PC-9 (cell line): ENCODE measurements around the gene DVL2. TPM values are rescaled to one million over a fixed set of nuclear protein-coding genes. Genes with fewer than 3 reads are reported as not detected.

Source experiments
- BruUV-seq: library from RNA; stranded (reverse); fragments of 400-500 nt; replicated peaks from 2 replicates; lab custom pipeline; 2021; lab: Mats Ljungman, UMichigan
- CTCF ChIA-PET: fragments of 300-600 bp; sonication (Branson Sonifier 250); formaldehyde crosslinking; loops from one replicate; lab custom pipeline; 2022; ENCODE audit warnings: antibody characterized with exemption; lab: Charles Lee
- POLR2A ChIA-PET: fragments of 300-600 bp; sonication (Branson Sonifier 250); formaldehyde crosslinking; loops from one replicate; lab custom pipeline; 2022; ENCODE audit warnings: antibody characterized with exemption; ENCODE audit not compliant: unreplicated experiment; lab: Charles Lee
- DNase-seq, 2 experiments: peaks; one replicate each; pipeline versions ENCODE4 v3.0.0 to v3.0.0-alpha.2; 2015 to 2022; ENCODE audit warnings: mixed read lengths in 1 of 2
- H2AFZ ChIP-seq: fragments of 200-600 bp; sonication (generic); 2 replicates; pipeline ENCODE4 v1.8.1; 2017; ENCODE audit warnings: antibody characterized with exemption
- H3F3A ChIP-seq: fragments of 200-600 bp; sonication (generic); 2 replicates; pipeline ENCODE4 v1.8.1; 2017; ENCODE audit warnings: antibody characterized with exemption, mild to moderate bottlenecking, low read depth; ENCODE audit not compliant: insufficient read depth
- H3K27ac ChIP-seq: fragments of 200-600 bp; sonication (generic); 2 replicates; pipeline ENCODE4 v1.6.1; 2016; ENCODE audit warnings: mixed run types
- H3K27me3 ChIP-seq: fragments of 200-600 bp; sonication (generic); 2 replicates; pipeline ENCODE4 v1.6.1; 2016; ENCODE audit warnings: low read depth, mixed run types; ENCODE audit not compliant: insufficient read depth
- H3K36me3 ChIP-seq: fragments of 200-600 bp; sonication (generic); 2 replicates; pipeline ENCODE4 v1.6.1; 2016; ENCODE audit warnings: low read depth, mixed run types
- H3K4me1 ChIP-seq: fragments of 200-600 bp; sonication (generic); replicated peaks from 2 replicates; pipeline ENCODE4 v1.6.1; 2016; ENCODE audit warnings: mixed run types; ENCODE audit not compliant: insufficient read depth
- H3K4me2 ChIP-seq: fragments of 200-600 bp; sonication (generic); 2 replicates; pipeline ENCODE4 v1.6.1; 2017; ENCODE audit warnings: mixed run types
- H3K4me3 ChIP-seq: fragments of 200-600 bp; sonication (generic); 2 replicates; pipeline ENCODE4 v1.6.1; 2016; ENCODE audit warnings: mixed run types
- H3K79me2 ChIP-seq: fragments of 200-600 bp; sonication (generic); 2 replicates; pipeline ENCODE4 v1.6.1; 2017; ENCODE audit warnings: low read depth, mixed run types
- H3K9me2 ChIP-seq: fragments of 200-600 bp; sonication (generic); 2 replicates; pipeline ENCODE4 v1.8.1; 2017; ENCODE audit warnings: mild to moderate bottlenecking; ENCODE audit not compliant: insufficient read depth
- H3K9me3 ChIP-seq: fragments of 200-600 bp; sonication (generic); 2 replicates; pipeline ENCODE4 v1.8.1; 2016; ENCODE audit warnings: low read depth; ENCODE audit not compliant: insufficient read depth
- H4K20me1 ChIP-seq: fragments of 200-600 bp; sonication (generic); 2 replicates; pipeline ENCODE4 v1.8.1; 2017; ENCODE audit not compliant: insufficient read depth
- EZH2 ChIP-seq: fragments of 200-600 bp; sonication (generic); IDR thresholded peaks from 2 replicates; pipeline ENCODE4 v1.8.0; 2017; ENCODE audit warnings: antibody characterized with exemption, low read depth
- intact Hi-C: fragments of 100-400 bp; cut with micrococcal nuclease; formaldehyde crosslinking; loops from one replicate; pipeline ENCODE4 v1.10.0; 2022; ENCODE audit not compliant: unreplicated experiment
- total RNA-seq: library from RNA; stranded (reverse); gene quantifications from 2 replicates; pipeline ENCODE4 v1.2.3, GENCODE V29; 2021
- TF ChIP-seq, protein P1 (sequence below): fragments of 200-600 bp; sonication (generic); conservative IDR thresholded peaks from 2 replicates; pipeline ENCODE4 v1.6.1; 2017; ENCODE audit warnings: mixed run types, antibody characterized with exemption, mild to moderate bottlenecking, moderate library complexity

The DVL2 gene
- total RNA-seq, 1 experiment from 2014 or later: 86.8 TPM

DNA sequence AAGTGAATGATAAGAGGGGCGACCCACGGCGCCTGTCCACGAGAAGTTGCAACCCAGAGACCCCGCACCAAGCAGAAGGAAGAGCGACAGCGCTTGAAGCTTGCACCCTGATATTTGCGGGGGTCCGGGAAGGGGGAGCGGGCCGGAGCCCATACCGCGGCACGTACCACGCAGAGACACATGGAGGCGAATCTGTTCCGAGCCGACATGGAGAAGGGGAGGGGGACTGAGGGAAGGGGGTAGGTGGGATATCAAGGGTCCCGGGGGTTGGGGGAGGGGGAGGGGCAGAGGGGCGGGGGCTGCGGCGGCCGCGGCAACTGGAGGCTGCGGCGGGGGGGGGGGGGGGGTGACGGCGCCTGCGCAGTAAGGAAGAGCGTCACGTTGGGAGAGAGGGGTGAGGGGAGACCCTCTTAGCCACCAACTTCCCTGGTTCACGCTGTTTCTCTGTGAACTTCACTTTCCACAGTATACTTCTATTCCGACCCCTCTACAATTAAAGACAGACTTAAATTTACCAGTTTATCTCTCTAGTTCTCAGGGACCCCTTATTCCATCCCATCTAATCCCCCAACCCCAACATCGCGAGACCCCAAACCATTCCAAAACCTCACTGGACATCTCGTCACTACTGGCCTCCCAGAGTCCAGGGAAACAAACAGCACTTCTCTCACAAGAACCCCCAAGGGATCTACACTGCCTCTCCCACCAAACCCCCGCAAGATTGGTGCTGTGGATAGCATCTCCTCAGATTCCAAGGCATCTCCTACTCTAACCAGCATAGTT lies 22.6 kb downstream of the DVL2 start:
- Histone ChIP-seq H3K27ac (no peak overlapping the region), H3K4me1 (peaks cover 8% of the 10 kb centered on the region), H3F3A (peaks cover 21% of the 10 kb centered on the region; the same call in 1 of the 2 replicates), H3K4me2 (no peak overlapping the region), H2AFZ (no peak overlapping the region), H4K20me1 (no peaks in the 10 kb centered on the region), H3K9me3 (no peaks in the 10 kb centered on the region), H3K79me2 (0 out of 2 replicates have a peak, but pooled peaks cover 3% of the 10 kb centered on the region), H3K4me3 (no peak overlapping the region), H3K36me3 (no peaks in the 10 kb centered on the region), H3K9me2 (no peaks in the 10 kb centered on the region), H3K27me3 (no peaks in the 10 kb centered on the region)
- ChIA-PET POLR2A (no interaction called here), CTCF (no interaction called here)
- no TSS peak for BruUV-seq
- no peak for DNase-seq
- intact Hi-C loops: no loop called here
- TF ChIP-seq EZH2: no peak
- TF ChIP-seq, protein P1, sequence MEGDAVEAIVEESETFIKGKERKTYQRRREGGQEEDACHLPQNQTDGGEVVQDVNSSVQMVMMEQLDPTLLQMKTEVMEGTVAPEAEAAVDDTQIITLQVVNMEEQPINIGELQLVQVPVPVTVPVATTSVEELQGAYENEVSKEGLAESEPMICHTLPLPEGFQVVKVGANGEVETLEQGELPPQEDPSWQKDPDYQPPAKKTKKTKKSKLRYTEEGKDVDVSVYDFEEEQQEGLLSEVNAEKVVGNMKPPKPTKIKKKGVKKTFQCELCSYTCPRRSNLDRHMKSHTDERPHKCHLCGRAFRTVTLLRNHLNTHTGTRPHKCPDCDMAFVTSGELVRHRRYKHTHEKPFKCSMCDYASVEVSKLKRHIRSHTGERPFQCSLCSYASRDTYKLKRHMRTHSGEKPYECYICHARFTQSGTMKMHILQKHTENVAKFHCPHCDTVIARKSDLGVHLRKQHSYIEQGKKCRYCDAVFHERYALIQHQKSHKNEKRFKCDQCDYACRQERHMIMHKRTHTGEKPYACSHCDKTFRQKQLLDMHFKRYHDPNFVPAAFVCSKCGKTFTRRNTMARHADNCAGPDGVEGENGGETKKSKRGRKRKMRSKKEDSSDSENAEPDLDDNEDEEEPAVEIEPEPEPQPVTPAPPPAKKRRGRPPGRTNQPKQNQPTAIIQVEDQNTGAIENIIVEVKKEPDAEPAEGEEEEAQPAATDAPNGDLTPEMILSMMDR: no peak

DNA sequence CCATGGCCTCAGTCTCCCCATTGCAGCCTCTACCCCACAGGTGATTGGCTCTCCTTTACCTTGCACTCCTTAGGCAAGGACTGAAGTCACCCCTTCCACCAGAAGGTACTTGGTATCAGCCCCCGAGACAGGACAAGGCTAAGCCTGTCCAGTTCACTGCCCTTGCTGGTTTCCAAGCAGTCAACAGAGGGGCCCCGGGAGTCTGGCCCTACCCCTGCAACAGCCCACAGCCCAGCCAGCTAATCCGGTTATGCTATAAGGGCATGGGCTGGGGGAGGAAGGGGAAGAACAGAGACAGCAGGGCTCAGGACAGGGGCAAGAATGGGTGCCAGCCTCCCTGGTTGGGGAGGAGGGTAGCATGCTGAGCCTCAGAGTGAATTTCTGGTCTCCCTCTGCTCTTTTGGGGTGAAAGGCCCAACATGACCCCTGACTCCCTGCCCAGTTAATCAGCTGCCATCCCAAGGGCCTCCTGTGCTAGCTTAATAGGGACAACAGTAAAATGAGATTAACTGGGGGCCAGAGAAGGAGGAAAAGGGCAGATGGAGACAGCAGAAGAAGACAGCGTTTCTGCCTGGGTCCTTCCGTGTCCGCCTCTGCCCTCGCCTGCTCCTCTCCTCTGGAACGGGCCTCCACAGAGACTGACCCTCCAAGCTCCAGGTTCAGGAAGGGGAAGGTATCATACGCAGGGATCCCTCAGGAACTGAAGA lies 25.4 kb downstream of the DVL2 start:
- DNase-seq: no peak
- Histone ChIP-seq H2AFZ (no peak overlapping the region), H3F3A (peaks cover 15% of the 10 kb centered on the region; the same call in 1 of the 2 replicates), H3K9me3 (no peaks in the 10 kb centered on the region), H3K4me1 (no peaks in the 10 kb centered on the region), H3K4me3 (no peak overlapping the region), H3K9me2 (no peaks in the 10 kb centered on the region), H3K27me3 (no peaks in the 10 kb centered on the region), H4K20me1 (no peaks in the 10 kb centered on the region), H3K4me2 (no peak overlapping the region), H3K79me2 (0 out of 2 replicates have a peak, but pooled peaks cover 3% of the 10 kb centered on the region), H3K36me3 (no peaks in the 10 kb centered on the region), H3K27ac (no peak overlapping the region)
- no TSS peak for BruUV-seq
- intact Hi-C loops: no loop called here
- CTCF ChIA-PET: no interaction called here
- POLR2A ChIA-PET: no interaction called here
- no peak for TF ChIP-seq EZH2
- TF ChIP-seq, protein P1: no peak

DNA sequence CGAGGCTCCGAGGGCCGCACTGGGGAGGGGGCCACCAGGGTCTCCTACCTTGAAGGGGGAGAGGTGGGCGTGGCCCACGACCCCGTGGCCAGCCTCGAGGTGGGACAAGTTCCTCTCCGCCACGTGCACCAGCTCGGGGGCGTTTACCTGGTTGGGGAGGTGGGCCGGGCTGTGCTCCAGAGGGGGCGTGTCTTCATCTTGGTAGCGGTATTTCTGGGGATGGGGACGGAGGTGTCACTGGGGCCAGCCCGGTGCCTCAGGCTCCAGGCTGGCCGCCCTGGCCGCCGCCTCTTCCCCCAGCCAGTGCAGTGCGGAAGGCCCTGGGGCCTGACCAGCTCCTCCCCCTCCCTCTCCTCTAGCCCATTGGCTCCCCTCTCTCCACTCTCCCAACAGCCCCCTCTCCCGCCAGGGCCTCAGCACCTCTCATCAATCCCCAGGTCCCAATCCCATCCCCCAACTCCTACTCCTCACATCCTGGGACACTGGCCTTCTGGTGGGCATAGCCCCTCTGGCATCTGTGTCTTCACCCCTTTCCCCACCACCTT lies 26.2 kb downstream of the DVL2 start:
- no peaks in the 10 kb centered on the region for H3K79me2 ChIP-seq
- intact Hi-C loops: no loop called here
- H3F3A ChIP-seq: peaks cover 6% of the 10 kb centered on the region; the same call in 1 of the 2 replicates
- no peaks in the 10 kb centered on the region for H3K27me3 ChIP-seq
- H3K4me3 ChIP-seq: no peak overlapping the region
- no peak for DNase-seq
- CTCF ChIA-PET: no interaction called here
- no peaks in the 10 kb centered on the region for H3K4me1 ChIP-seq
- TF ChIP-seq, protein P1: no peak
- TF ChIP-seq EZH2: no peak
- H3K9me3 ChIP-seq: no peaks in the 10 kb centered on the region
- no peak overlapping the region for H3K4me2 ChIP-seq
- H3K36me3 ChIP-seq: no peaks in the 10 kb centered on the region
- H3K9me2 ChIP-seq: no peaks in the 10 kb centered on the region
- no peaks in the 10 kb centered on the region for H4K20me1 ChIP-seq
- no peak overlapping the region for H3K27ac ChIP-seq
- H2AFZ ChIP-seq: no peak overlapping the region
- POLR2A ChIA-PET: no interaction called here
- BruUV-seq: no TSS peak
